SU-DHL-6 (cell line): Measurements from ENCODE around the gene AP3B2.

ENCODE experiments used
- CTCF ChIP-seq: fragments of 200-600 bp; sonication (generic); IDR thresholded peaks from one replicate; pipeline ENCODE4 v1.5.1; 2017; ENCODE audit warnings: antibody characterized with exemption, mild to moderate bottlenecking, low read length, moderate library complexity; ENCODE audit not compliant: insufficient read depth, poor library complexity, severe bottlenecking
- EZH2phosphoT487 ChIP-seq: fragments of 200-600 bp; sonication (generic), shearing (Covaris generic); conservative IDR thresholded peaks from 2 replicates; pipeline ENCODE4 v1.6.1; 2018; ENCODE audit warnings: mild to moderate bottlenecking, antibody characterized with exemption, low read length, moderate library complexity, mixed read lengths

DNA sequence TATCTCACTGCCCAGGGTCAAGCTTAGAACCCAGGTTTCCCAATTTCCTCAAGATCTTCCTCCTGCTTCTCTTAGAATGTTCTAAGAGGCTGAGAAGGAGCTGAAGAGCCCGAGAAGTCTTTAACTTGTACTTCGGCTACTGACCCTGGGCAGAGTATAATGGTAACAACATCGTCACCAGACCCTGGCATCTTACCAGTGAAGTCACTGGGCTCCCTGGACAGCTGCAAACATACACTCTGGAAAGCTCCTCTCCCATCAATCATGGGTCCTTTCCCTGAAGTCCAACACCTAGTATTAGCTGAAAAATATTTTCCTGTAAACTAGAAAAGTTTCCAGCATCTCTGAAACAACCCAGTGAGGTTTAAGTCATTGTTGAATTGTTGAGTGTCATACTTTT lies 85.2 kb downstream of the AP3B2 start:
- no peak for TF ChIP-seq CTCF
- no peak for TF ChIP-seq EZH2phosphoT487
